ENCODE measurements around the gene HVCN1. TPM values are rescaled to one million over a fixed set of nuclear protein-coding genes. Genes with fewer than 3 reads are reported as not detected.

Gene HVCN1, protein sequence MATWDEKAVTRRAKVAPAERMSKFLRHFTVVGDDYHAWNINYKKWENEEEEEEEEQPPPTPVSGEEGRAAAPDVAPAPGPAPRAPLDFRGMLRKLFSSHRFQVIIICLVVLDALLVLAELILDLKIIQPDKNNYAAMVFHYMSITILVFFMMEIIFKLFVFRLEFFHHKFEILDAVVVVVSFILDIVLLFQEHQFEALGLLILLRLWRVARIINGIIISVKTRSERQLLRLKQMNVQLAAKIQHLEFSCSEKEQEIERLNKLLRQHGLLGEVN
- total RNA-seq (2022; extraction: Qiagen RNA extraction; ENCODE audit: low read depth), result 0.22 to 0.90 TPM (median 0.65 TPM) in 5 replicates

DNA sequence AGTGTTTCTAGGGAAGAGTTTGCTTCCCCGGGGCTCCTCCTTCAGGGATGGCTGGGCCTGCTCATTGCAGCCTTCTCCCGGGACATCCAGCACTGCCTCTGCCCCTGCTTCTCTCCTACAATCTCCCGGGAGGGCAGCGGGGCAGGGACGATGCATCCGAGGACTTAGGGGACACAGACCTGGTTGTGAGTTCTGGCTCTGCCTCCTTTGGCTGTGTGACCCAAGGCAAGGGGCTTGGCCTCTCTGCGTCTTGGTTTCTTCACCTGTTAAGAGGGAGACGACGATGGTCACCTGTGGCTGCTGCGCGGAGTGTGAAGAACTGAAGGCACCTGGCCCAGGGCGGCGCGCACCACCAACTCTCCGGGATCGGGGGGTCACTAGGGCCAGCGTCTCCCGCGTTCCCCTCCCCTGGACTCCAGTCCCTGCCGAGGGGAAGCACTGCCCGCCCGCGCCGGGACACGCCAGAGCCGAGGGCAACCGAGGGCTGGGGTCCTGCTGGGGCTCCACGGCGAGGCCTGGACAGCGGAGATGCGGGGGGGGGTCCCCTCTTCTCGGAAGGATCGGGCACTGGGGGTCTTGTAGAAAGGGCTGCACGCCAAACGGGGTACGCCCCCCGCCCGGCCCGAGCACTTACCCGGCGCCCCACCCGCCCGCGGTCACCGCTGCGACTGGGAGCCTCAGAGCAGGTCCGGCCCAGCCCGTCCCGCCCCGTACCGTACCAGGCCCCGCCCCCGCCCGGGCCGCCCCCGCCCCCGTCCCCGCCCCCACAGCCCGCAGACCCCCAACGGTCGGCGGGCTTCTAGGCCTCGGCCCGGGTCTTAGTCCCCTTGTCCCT lies at the start of gene HVCN1:
Gene HVCN1, minus strand, starts transcription at position 670 of the 835 bp plus-strand sequence. CDS start 5,870 bp downstream, outside the sequence.

DNA sequence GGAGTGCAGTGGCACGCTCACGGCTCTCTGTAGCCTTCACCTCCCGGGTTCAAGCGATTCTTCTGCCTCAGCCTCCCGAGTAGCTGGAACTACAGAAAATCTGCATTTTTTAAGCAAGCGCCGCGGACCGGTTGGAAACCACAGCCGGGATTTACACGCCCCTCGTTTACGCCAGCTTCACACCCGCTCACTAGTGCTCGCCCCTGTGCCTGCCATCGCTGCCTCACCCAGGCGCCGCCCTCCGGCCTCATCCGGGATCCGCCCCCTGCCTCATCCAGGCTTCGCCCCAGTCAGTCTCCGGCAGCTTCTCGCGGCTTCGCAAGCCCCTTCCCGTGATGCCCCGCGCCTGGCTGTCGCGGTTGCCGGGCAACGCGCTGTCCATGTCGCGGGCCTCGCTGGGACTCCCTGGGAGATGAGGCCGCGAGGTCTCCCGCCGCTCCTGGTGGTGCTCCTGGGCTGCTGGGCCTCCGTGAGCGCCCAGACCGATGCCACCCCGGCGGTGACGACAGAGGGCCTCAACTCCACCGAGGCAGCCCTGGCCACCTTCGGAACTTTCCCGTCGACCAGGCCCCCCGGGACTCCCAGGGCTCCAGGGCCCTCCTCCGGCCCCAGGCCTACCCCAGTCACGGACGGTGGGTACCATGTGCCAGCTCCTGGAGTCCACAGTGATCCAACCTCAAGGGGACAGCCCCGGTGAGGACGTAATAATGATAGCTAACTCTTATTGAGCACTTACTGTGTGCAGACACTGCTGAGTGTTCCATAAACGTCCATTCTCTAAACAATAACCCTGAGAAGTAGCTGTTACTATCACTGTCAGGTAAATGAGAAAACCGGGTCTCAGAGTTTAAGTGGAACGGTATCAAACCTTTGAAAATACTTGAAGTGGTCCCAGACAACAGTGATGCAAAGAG lies 74.9 kb downstream of the HVCN1 start, which contains the start of gene TCTN1:
Gene TCTN1, plus strand, starts transcription at position 359 of the 914 bp plus-strand sequence. Its CDS starts 54 bp downstream, at position 413.

Other genes starting within 250 kb of the HVCN1 start
- gene ARPC3, start 238.8 kb downstream of the HVCN1 start, total RNA-seq (2022; extraction: Qiagen RNA extraction; ENCODE audit: low read depth), result 422 to 1,083 TPM (median 434 TPM) in 5 replicates
- 25.2 to 39.1 TPM (median 32.3 TPM) in 5 replicates for gene GPN3, start 220.9 kb downstream of the HVCN1 start, total RNA-seq (2022; extraction: Qiagen RNA extraction; ENCODE audit: low read depth)
- 16.1 to 22.0 TPM (median 19.6 TPM) in 5 replicates for gene FAM216A, start 220.3 kb downstream of the HVCN1 start, total RNA-seq (2022; extraction: Qiagen RNA extraction; ENCODE audit: low read depth)
- gene VPS29, start 187.0 kb downstream of the HVCN1 start, total RNA-seq (2022; extraction: Qiagen RNA extraction; ENCODE audit: low read depth), result 135 to 187 TPM (median 154 TPM) in 5 replicates
- 0.13 to 0.71 TPM (median 0.27 TPM) in 5 replicates for gene RAD9B, start 186.8 kb downstream of the HVCN1 start, total RNA-seq (2022; extraction: Qiagen RNA extraction; ENCODE audit: low read depth)
- gene PPTC7, start 105.8 kb downstream of the HVCN1 start, total RNA-seq (2022; extraction: Qiagen RNA extraction; ENCODE audit: low read depth), result 11.8 to 27.1 TPM (median 21.8 TPM) in 5 replicates
- 28.7 to 33.6 TPM (median 32.4 TPM) in 5 replicates for gene TCTN1, start 75.0 kb downstream of the HVCN1 start, total RNA-seq (2022; extraction: Qiagen RNA extraction; ENCODE audit: low read depth)
- 135 to 161 TPM (median 152 TPM) in 5 replicates for gene PPP1CC, start 53.8 kb upstream of the HVCN1 start, total RNA-seq (2022; extraction: Qiagen RNA extraction; ENCODE audit: low read depth)
- gene CCDC63, start 157.9 kb upstream of the HVCN1 start, total RNA-seq (2022; extraction: Qiagen RNA extraction; ENCODE audit: low read depth), result not detected in 5 replicates
- gene MYL2, start 231.5 kb upstream of the HVCN1 start, total RNA-seq (2022; extraction: Qiagen RNA extraction; ENCODE audit: low read depth), result 0.32 to 0.92 TPM (median 0.54 TPM) in 4 of 5 replicates, not detected in the other